Mucosa of stomach (tissue), 1 donor: ENCODE results near the gene KIAA0930.
"Not testable (repeated sequence)": the region's sequence is repeated elsewhere in the genome, so short reads cannot be mapped to it uniquely, and the experiment has no call there.

Experiments used
- H3K27me3 ChIP-seq: one replicate; pipeline ENCODE4 v1.7.0; 2013; ENCODE audit warnings: mild to moderate bottlenecking, low read length; ENCODE audit not compliant: control insufficient read depth, insufficient read depth
- H3K36me3 ChIP-seq: one replicate; pipeline ENCODE4 v1.7.0; 2013; ENCODE audit warnings: low read length; ENCODE audit not compliant: control insufficient read depth, insufficient read depth
- H3K4me1 ChIP-seq: one replicate; pipeline ENCODE4 v1.7.0; 2013; ENCODE audit warnings: mild to moderate bottlenecking, low read length; ENCODE audit not compliant: control insufficient read depth, insufficient read depth
- H3K4me3 ChIP-seq: one replicate; pipeline ENCODE4 v1.7.0; 2013; ENCODE audit warnings: low read length
- H3K9ac ChIP-seq: one replicate; pipeline ENCODE4 v1.7.0; 2013; ENCODE audit warnings: mild to moderate bottlenecking, low read length, moderate library complexity
- H3K9me3 ChIP-seq: one replicate; pipeline ENCODE4 v1.7.0; 2013; ENCODE audit warnings: mild to moderate bottlenecking, low read length, moderate library complexity; ENCODE audit not compliant: control insufficient read depth
- donor health status: Pancreatic carcinoma.

KIAA0930 gene

DNA sequence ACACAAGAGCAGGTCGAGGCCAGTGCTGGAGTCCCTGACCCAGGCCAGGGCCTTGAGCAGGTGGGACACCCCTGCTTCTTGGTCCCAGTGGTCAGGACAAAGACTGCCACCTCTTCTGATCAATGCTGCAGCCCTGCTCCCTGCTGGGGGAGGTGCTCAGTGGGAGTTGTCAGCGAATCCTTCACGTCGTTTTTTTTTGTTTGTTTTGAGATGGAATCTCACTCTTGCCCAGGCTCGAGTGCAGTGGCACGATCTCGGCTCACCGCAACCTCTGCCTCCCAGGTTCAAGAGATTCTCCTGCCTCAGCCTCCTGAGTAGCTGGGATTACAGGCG lies 42.3 kb downstream of the KIAA0930 start:
- Histone ChIP-seq H3K36me3 (peaks cover 7% of the 10 kb centered on the region), H3K4me1 (peaks cover 11% of the 10 kb centered on the region), H3K9me3 (no peaks in the 10 kb centered on the region), H3K9ac (no peak overlapping the region), H3K4me3 (no peak overlapping the region), H3K27me3 (no peaks in the 10 kb centered on the region)

DNA sequence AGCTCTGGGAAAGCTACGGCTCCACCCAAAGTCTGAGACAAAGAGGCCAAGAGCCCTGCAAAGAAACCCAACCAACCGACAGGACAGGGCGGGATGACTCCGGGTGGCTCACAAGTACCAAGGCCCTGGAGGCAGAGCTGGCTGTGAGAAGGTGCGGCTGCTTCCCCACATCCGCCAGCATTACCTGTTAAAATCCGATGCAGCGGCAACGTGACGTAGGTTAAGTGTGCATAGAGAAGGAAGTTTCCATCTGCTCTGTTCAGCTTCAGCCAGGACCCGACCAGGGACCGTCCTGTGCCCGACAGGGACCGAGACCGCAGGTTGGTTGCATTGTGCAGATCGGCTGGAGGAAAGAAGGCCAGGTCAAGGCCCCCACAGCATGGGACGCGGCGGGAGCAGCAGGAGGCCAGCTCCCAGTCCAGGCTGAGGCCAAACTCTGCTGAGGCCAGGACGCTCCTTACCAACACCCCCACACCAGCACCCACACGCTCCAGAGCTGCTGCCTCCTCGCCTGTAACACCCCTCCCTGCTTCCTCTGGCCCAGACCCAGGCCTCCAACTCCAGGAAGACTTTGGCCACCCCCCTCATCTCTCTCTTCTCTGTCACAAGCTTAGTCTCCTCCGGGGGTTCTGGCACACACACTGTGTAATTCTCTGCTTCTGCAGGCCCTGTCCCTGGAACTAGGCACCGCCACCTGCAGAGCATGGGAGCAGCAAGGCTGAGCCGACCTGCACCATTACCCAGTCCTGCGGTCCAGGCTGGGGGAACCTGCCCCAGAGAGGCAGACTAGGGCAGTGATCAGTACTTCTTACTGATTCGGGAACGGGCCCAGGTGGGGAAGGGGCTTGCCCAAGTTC lies 42.9 kb downstream of the KIAA0930 start:
- H3K4me1 ChIP-seq = peaks cover 11% of the 10 kb centered on the region
- H3K9me3 ChIP-seq = no peaks in the 10 kb centered on the region
- no peaks in the 10 kb centered on the region for H3K27me3 ChIP-seq
- H3K9ac ChIP-seq = no peak overlapping the region
- H3K4me3 ChIP-seq = no peak overlapping the region
- peaks cover 7% of the 10 kb centered on the region for H3K36me3 ChIP-seq

DNA sequence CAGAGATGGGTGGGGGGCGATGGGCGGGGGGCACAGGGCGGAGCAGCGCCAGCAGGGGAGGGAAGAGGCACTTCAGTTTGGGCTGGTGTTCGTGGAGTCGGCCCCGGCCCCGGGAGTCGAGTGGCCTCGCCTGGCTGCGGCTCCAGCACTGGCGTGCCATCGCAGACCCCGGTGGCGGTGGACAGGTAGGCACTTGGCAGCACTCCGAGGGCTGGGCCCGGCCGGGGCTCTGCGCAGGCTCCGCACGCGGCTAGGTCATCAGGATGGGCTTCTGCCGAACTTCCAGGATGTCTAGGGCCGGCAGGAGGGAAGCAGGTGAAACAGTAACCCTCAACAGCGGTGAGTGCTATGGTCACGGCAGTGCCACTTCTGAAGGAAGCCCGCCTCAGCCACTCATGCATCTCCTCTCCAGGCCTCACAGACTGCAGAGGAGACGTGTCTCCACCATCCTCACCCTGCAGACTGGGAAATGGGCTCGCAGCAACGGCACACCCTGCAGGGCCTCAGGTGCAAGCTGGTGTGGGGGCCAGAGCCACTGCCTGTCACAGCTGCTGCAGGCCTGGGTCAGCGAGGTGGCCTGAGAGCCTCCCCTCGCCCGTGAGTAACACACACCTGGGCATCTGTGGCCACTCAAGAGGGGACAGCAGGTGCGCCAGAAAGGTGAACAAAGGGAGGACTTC lies 43.6 kb downstream of the KIAA0930 start:
- no peaks in the 10 kb centered on the region for H3K9me3 ChIP-seq

DNA sequence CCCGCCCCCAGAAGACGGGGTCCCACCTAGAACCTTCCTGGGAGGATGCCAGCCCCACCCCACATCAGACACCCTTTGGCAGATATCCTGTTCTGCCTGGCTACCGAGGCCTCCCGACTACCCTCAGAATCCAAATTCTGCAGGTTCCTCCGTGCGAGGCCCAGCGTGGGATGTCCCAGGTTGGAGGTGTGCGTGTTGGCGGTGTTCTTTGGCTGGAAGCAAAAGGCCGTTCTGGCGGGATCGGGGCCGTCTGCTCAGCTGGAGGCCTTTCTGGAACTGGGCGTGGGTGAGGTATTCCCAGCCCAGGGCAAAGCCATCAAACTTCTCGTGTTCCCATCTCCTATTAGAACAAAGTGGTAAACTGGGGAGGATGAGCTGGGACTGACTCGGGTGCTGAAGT lies 44.4 kb downstream of the KIAA0930 start:
- peaks cover 7% of the 10 kb centered on the region for H3K36me3 ChIP-seq
- H3K4me3 ChIP-seq = no peak overlapping the region
- peaks cover 1% of the 10 kb centered on the region for H3K4me1 ChIP-seq
- no peaks in the 10 kb centered on the region for H3K27me3 ChIP-seq
- H3K9ac ChIP-seq = no peak overlapping the region
- no peaks in the 10 kb centered on the region for H3K9me3 ChIP-seq

More for the DNA sequence above, 43.6 kb downstream of the KIAA0930 start:
- Histone ChIP-seq H3K4me3 (no peak overlapping the region), H3K27me3 (no peaks in the 10 kb centered on the region), H3K9ac (no peak overlapping the region), H3K4me1 (peaks cover 9% of the 10 kb centered on the region), H3K36me3 (peaks cover 7% of the 10 kb centered on the region)

DNA sequence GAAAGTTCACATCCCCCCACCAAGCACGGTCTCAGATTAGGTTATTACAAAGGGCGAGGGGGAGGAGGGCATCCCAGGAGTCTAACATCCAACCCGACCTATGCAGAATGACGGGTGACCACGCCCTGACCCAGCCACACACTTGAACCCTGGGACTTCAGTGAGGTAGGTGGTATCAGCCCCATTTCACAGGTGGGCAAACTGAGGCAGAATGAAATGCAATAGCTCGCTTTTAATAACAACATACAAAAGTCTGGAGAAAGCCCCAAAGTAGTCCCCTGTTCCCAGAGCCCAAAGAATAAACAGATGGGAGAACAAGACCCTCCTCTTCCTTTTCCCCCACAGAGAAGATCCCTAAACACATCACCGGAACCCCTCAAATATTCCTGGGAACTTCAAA lies 45.1 kb downstream of the KIAA0930 start:
- Histone ChIP-seq H3K9me3 (no peaks in the 10 kb centered on the region), H3K4me1 (no peaks in the 10 kb centered on the region), H3K9ac (no peak overlapping the region), H3K27me3 (no peaks in the 10 kb centered on the region), H3K36me3 (peaks cover 3% of the 10 kb centered on the region), H3K4me3 (no peak overlapping the region)

DNA sequence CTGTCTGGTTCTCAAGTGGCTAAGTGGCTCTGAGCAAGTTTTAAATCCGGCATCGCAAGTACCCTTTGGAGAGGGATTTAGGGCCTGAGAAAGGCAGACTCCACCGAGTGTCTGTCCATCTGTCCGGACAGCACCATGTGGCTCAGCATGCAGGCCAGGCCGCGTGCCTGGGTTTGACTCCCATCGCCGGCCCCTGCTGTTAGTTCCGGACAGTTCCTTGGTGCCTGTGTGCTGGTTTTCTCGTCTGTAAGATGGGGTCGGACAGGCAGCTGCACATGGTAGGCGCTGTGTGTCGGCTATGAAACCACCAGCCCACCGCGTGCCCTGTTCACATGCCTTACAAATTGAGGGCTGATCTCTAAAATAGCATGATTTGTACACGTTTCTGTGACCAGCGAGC lies 46.0 kb downstream of the KIAA0930 start:
- H3K36me3 ChIP-seq = no peaks in the 10 kb centered on the region
- no peaks in the 10 kb centered on the region for H3K9me3 ChIP-seq
- no peaks in the 10 kb centered on the region for H3K27me3 ChIP-seq
- no peaks in the 10 kb centered on the region for H3K4me1 ChIP-seq
- no peak overlapping the region for H3K9ac ChIP-seq
- H3K4me3 ChIP-seq = no peak overlapping the region

DNA sequence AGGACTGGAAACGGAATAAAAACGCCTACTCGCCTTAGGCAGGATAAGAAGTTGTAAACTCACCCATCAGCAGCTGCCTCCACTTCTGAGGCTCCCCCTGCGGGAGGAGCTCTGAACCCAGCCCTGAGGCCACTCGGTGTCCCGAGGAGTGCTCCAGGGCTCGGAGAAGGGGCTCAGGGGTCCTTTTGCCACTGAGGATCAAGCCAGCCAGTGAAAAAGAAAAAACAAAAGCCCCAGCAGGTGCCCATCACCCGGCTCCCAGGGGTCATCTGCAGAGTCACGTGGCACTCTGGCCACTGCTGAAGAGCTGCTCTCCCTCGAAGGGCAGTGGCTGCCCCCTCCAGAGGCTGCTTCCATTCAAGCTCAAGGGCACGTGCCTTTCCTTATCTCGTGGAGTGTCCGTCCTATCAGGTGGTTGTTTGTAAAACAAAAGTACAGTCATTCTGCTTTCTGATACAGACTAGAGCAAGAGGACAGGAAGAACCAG lies 48.0 kb downstream of the KIAA0930 start:
- no peaks in the 10 kb centered on the region for H3K36me3 ChIP-seq
- no peaks in the 10 kb centered on the region for H3K27me3 ChIP-seq
- H3K9ac ChIP-seq = no peak overlapping the region
- no peaks in the 10 kb centered on the region for H3K4me1 ChIP-seq
- no peak overlapping the region for H3K4me3 ChIP-seq
- H3K9me3 ChIP-seq = no peaks in the 10 kb centered on the region

DNA sequence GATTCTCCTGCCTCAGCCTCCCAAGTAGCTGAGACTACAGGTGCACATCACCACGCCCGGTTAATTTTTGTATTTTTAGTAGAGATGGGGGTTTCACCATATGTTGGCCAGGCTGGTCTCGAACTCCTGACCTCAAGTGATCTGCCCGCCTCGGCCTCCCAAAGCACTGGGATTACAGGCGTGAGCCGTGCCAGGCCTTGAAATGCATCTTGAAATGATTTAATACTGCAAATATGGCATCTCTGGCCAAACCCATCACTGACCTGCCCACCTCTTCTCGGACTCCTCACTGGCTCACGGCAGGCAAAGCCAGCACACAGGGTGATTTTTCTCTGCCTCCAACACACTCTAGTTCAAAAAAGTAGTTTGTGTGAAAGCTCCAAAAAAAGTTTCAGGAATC lies 48.9 kb downstream of the KIAA0930 start:
- not testable (repeated sequence) for H3K27me3 ChIP-seq, H3K36me3 ChIP-seq, H3K9ac ChIP-seq, H3K4me1 ChIP-seq, H3K9me3 ChIP-seq, H3K4me3 ChIP-seq

DNA sequence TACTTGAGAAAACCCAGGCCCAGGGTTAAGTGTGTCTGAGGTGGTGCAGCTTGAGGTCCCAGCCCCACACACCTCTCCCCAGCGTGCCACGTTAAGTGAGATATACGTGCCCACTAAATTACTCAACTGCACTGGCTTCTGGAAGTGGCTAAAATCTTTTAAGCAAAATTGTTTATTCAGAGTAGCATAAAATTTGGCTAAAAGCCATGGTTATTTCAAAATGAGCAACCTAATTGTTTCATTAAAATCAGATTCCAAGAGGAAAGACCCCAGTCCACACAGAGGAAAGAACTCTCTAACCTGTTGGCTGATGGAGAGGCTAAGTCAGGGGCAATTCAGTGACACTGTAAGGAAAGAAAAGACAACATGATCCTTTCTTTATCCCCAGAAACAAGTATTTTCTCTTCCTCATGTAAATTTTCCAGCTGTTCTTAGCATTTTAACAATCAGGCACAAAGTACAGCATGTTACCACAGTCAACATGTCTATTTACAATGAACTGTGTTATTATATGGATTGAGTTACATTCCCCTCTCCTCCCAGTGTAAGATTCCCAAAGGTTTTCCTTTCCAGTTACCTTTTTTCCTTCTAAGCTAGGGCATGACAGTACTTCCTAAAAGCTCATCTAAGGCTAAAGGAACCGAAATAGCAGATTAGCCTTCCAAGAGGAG lies 50.4 kb downstream of the KIAA0930 start:
- Histone ChIP-seq H3K4me3 (no peak overlapping the region), H3K4me1 (no peaks in the 10 kb centered on the region), H3K9me3 (no peaks in the 10 kb centered on the region), H3K27me3 (no peaks in the 10 kb centered on the region), H3K36me3 (no peaks in the 10 kb centered on the region), H3K9ac (no peak overlapping the region)

DNA sequence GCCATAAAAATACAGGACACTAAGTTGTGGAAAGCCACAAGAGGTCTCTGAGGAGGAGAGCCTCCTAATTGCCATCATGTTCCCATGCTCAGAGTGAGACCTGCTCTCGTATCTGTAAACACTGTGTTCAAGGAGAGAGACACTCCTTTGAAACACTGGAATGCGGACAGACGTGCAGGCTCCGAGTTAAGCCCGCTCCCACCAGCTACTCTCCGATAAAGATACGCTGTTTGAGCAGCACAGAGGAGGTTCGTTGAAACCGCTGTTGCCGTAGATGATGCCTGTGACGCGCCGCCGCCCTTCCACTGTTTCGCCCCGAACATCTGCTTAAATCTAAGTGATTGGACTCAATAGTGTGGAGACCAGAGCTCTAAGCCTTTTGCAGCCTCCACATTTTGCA lies 51.9 kb downstream of the KIAA0930 start:
- Histone ChIP-seq H3K36me3 (no peaks in the 10 kb centered on the region), H3K27me3 (no peaks in the 10 kb centered on the region), H3K4me1 (no peaks in the 10 kb centered on the region), H3K9me3 (no peaks in the 10 kb centered on the region), H3K4me3 (no peak overlapping the region), H3K9ac (no peak overlapping the region)

DNA sequence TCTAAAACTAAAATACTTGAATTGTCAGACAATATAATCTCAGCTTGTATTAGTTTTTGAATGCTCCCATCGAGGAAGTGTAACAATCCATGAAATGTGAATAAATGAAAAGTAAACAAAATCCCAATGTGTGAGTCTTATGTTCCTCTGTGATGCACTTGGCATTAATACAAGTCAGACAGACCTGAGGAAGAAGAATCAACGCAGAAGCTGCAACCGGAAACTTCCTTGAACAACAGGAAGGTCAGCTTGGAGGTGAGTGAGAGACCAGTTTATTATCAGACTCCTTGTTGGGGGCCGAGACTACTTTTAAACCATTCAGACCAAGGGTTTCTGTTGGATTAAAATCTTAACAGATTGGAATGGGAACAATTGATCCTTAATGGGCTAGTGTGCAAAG lies 52.8 kb downstream of the KIAA0930 start:
- Histone ChIP-seq H3K4me1 (no peaks in the 10 kb centered on the region), H3K9me3 (no peaks in the 10 kb centered on the region), H3K9ac (no peak overlapping the region), H3K36me3 (no peaks in the 10 kb centered on the region), H3K4me3 (no peak overlapping the region), H3K27me3 (no peaks in the 10 kb centered on the region)
